HEK293 (cell line): ENCODE data around the gene MBNL2.
A peak's percentile ranks its signal among the peaks of the same experiment; 100 is the strongest.

ENCODE experiments used
- HOXA7 ChIP-seq: sonication (generic); formaldehyde crosslinking; IDR thresholded peaks from 2 replicates; pipeline ENCODE4 v1.8.1; 2022; ENCODE audit warnings: missing genetic modification reagents, borderline replicate concordance
- KLF9 ChIP-seq: fragments of 450-650 bp; formaldehyde crosslinking; IDR thresholded peaks from 2 replicates; pipeline ENCODE4 v1.5.1; 2016; ENCODE audit warnings: missing biosample characterization, missing genetic modification characterization, low read depth
- MYNN ChIP-seq: fragments of 450-650 bp; formaldehyde crosslinking; IDR thresholded peaks from 2 replicates; pipeline ENCODE4 v1.5.1; 2016; ENCODE audit warnings: missing biosample characterization, missing genetic modification characterization, borderline replicate concordance
- OVOL3 ChIP-seq: fragments of 450-650 bp; formaldehyde crosslinking; IDR thresholded peaks from 2 replicates; pipeline ENCODE4 v1.5.1; 2016; ENCODE audit warnings: missing biosample characterization, missing genetic modification characterization
- PBX3 ChIP-seq: sonication (generic); formaldehyde crosslinking; IDR thresholded peaks from 2 replicates; pipeline ENCODE4 v1.8.1; 2022; ENCODE audit warnings: mild to moderate bottlenecking, moderate library complexity, missing genetic modification reagents
- PRDM1 ChIP-seq: fragments of 450-650 bp; formaldehyde crosslinking; IDR thresholded peaks from 2 replicates; pipeline ENCODE4; 2016; ENCODE audit warnings: missing biosample characterization, missing genetic modification characterization
- PRDM10 ChIP-seq: fragments of 450-650 bp; formaldehyde crosslinking; IDR thresholded peaks from 2 replicates; pipeline ENCODE4 v1.5.1; 2016; ENCODE audit warnings: missing biosample characterization, missing genetic modification characterization
- SETDB1 ChIP-seq: IDR thresholded peaks from one replicate; pipeline ENCODE4 v1.6.1; 2017; ENCODE audit warnings: mild to moderate bottlenecking, low read length, moderate library complexity, mixed read lengths; ENCODE audit not compliant: insufficient read length
- ZBTB17 ChIP-seq: fragments of 450-650 bp; formaldehyde crosslinking; IDR thresholded peaks from 2 replicates; pipeline ENCODE4 v1.5.1; 2016; ENCODE audit warnings: missing biosample characterization, missing genetic modification characterization
- ZBTB49 ChIP-seq: fragments of 450-650 bp; formaldehyde crosslinking; IDR thresholded peaks from 2 replicates; pipeline ENCODE4 v1.5.1; 2016; ENCODE audit warnings: missing biosample characterization, missing genetic modification characterization, low read depth
- ZFP69B ChIP-seq: fragments of 450-650 bp; formaldehyde crosslinking; IDR thresholded peaks from 2 replicates; pipeline ENCODE4 v1.5.1; 2016; ENCODE audit warnings: missing biosample characterization, missing genetic modification characterization
- ZNF121 ChIP-seq: fragments of 450-650 bp; formaldehyde crosslinking; IDR thresholded peaks from 2 replicates; pipeline ENCODE4 v1.5.1; 2016; ENCODE audit warnings: missing biosample characterization, missing genetic modification characterization
- ZNF138 ChIP-seq: fragments of 450-650 bp; formaldehyde crosslinking; IDR thresholded peaks from 2 replicates; pipeline ENCODE4 v1.5.1; 2016; ENCODE audit warnings: missing biosample characterization, missing genetic modification characterization, borderline replicate concordance
- ZNF221 ChIP-seq: fragments of 450-650 bp; formaldehyde crosslinking; IDR thresholded peaks from 2 replicates; pipeline ENCODE4 v1.5.1; 2017; ENCODE audit warnings: missing biosample characterization, missing genetic modification characterization, borderline replicate concordance
- ZNF324 ChIP-seq: fragments of 450-650 bp; formaldehyde crosslinking; IDR thresholded peaks from 2 replicates; pipeline ENCODE4 v1.5.1; 2016; ENCODE audit warnings: missing biosample characterization, missing genetic modification characterization
- ZNF341 ChIP-seq: fragments of 450-650 bp; formaldehyde crosslinking; IDR thresholded peaks from 2 replicates; pipeline ENCODE4; 2016; ENCODE audit warnings: low read depth, missing biosample characterization, missing genetic modification characterization
- ZNF404 ChIP-seq: fragments of 450-650 bp; formaldehyde crosslinking; IDR thresholded peaks from 2 replicates; pipeline ENCODE4 v1.5.1; 2017; ENCODE audit warnings: missing biosample characterization, missing genetic modification characterization
- ZNF473 ChIP-seq: fragments of 450-650 bp; formaldehyde crosslinking; IDR thresholded peaks from 2 replicates; pipeline ENCODE4 v1.5.1; 2017; ENCODE audit warnings: missing biosample characterization, missing genetic modification characterization
- ZNF549 ChIP-seq: fragments of 450-650 bp; IDR thresholded peaks from 2 replicates; pipeline ENCODE4 v1.5.1; 2018; ENCODE audit warnings: missing biosample characterization, missing genetic modification characterization, mild to moderate bottlenecking, inconsistent platforms, moderate library complexity
- ZNF555 ChIP-seq: fragments of 450-650 bp; formaldehyde crosslinking; conservative IDR thresholded peaks from 2 replicates; pipeline ENCODE4 v1.5.1; 2017; ENCODE audit warnings: missing biosample characterization, mild to moderate bottlenecking, missing genetic modification characterization, inconsistent platforms
- ZNF623 ChIP-seq: fragments of 450-650 bp; formaldehyde crosslinking; IDR thresholded peaks from 2 replicates; pipeline ENCODE4 v1.5.1; 2016; ENCODE audit warnings: missing biosample characterization, missing genetic modification characterization
- ZNF747 ChIP-seq: fragments of 450-650 bp; formaldehyde crosslinking; IDR thresholded peaks from 2 replicates; pipeline ENCODE4 v1.5.1; 2016; ENCODE audit warnings: missing biosample characterization, missing genetic modification characterization
- ZNF76 ChIP-seq: fragments of 450-650 bp; formaldehyde crosslinking; IDR thresholded peaks from 2 replicates; pipeline ENCODE4; 2016; ENCODE audit warnings: low read depth, missing biosample characterization, missing genetic modification characterization, borderline replicate concordance
- TF ChIP-seq, protein P1 (sequence below): fragments of 450-650 bp; formaldehyde crosslinking; IDR thresholded peaks from 2 replicates; pipeline ENCODE4 v1.5.1; 2016; ENCODE audit warnings: missing biosample characterization, missing genetic modification characterization
- TF ChIP-seq, protein P2 (sequence below): fragments of 450-650 bp; formaldehyde crosslinking; IDR thresholded peaks from 2 replicates; pipeline ENCODE4 v1.5.1; 2016; ENCODE audit warnings: missing biosample characterization, missing genetic modification characterization
- TF ChIP-seq, protein P3 (sequence below): fragments of 450-650 bp; formaldehyde crosslinking; conservative IDR thresholded peaks from 2 replicates; pipeline ENCODE4 v1.5.1; 2016; ENCODE audit warnings: low read depth, missing biosample characterization, missing genetic modification characterization

MBNL2 gene

GRCh38 chr13:97432917-97433726, 211.0 kb downstream of the MBNL2 start (continued):
- no peak for TF ChIP-seq ZBTB49
- TF ChIP-seq PRDM10 (tag by site-specific recombination) = 0 out of 2 replicates have a peak, but pooled peaks have one; percentile 7
- TF ChIP-seq, protein P1, sequence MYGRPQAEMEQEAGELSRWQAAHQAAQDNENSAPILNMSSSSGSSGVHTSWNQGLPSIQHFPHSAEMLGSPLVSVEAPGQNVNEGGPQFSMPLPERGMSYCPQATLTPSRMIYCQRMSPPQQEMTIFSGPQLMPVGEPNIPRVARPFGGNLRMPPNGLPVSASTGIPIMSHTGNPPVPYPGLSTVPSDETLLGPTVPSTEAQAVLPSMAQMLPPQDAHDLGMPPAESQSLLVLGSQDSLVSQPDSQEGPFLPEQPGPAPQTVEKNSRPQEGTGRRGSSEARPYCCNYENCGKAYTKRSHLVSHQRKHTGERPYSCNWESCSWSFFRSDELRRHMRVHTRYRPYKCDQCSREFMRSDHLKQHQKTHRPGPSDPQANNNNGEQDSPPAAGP (tag by site-specific recombination) = no peak; the same call in 1 of the 2 replicates
- peak; percentile 76 for TF ChIP-seq ZBTB17 (tag by site-specific recombination)
- peak; percentile 94 for TF ChIP-seq KLF9 (tag by site-specific recombination)
- no peak for TF ChIP-seq ZFP69B (tag by site-specific recombination)
- TF ChIP-seq ZNF473 = no peak
- no peak for TF ChIP-seq ZNF623
- no peak for TF ChIP-seq MYNN
- TF ChIP-seq, protein P2, sequence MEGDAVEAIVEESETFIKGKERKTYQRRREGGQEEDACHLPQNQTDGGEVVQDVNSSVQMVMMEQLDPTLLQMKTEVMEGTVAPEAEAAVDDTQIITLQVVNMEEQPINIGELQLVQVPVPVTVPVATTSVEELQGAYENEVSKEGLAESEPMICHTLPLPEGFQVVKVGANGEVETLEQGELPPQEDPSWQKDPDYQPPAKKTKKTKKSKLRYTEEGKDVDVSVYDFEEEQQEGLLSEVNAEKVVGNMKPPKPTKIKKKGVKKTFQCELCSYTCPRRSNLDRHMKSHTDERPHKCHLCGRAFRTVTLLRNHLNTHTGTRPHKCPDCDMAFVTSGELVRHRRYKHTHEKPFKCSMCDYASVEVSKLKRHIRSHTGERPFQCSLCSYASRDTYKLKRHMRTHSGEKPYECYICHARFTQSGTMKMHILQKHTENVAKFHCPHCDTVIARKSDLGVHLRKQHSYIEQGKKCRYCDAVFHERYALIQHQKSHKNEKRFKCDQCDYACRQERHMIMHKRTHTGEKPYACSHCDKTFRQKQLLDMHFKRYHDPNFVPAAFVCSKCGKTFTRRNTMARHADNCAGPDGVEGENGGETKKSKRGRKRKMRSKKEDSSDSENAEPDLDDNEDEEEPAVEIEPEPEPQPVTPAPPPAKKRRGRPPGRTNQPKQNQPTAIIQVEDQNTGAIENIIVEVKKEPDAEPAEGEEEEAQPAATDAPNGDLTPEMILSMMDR (tag by site-specific recombination) = no peak
- peak; percentile 88 for TF ChIP-seq SETDB1
- TF ChIP-seq, protein P3, sequence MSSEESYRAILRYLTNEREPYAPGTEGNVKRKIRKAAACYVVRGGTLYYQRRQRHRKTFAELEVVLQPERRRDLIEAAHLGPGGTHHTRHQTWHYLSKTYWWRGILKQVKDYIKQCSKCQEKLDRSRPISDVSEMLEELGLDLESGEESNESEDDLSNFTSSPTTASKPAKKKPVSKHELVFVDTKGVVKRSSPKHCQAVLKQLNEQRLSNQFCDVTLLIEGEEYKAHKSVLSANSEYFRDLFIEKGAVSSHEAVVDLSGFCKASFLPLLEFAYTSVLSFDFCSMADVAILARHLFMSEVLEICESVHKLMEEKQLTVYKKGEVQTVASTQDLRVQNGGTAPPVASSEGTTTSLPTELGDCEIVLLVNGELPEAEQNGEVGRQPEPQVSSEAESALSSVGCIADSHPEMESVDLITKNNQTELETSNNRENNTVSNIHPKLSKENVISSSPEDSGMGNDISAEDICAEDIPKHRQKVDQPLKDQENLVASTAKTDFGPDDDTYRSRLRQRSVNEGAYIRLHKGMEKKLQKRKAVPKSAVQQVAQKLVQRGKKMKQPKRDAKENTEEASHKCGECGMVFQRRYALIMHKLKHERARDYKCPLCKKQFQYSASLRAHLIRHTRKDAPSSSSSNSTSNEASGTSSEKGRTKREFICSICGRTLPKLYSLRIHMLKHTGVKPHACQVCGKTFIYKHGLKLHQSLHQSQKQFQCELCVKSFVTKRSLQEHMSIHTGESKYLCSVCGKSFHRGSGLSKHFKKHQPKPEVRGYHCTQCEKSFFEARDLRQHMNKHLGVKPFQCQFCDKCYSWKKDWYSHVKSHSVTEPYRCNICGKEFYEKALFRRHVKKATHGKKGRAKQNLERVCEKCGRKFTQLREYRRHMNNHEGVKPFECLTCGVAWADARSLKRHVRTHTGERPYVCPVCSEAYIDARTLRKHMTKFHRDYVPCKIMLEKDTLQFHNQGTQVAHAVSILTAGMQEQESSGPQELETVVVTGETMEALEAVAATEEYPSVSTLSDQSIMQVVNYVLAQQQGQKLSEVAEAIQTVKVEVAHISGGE (tag by site-specific recombination) = no peak
- TF ChIP-seq ZNF324 (tag by site-specific recombination) = peak; percentile 52
- TF ChIP-seq ZNF221 (tag by site-specific recombination) = no peak
- TF ChIP-seq ZNF341 (tag by site-specific recombination) = peak; percentile 89
- TF ChIP-seq ZNF76 = peak; percentile 66; the same call in 1 of the 2 replicates
- no peak for TF ChIP-seq ZNF747 (tag by site-specific recombination)
- TF ChIP-seq ZNF404 = no peak
- no peak for TF ChIP-seq ZNF121
- no peak for TF ChIP-seq PRDM1 (tag by site-specific recombination)
- TF ChIP-seq OVOL3 (tag by site-specific recombination) = no peak
- no peak for TF ChIP-seq ZNF549 (tag by site-specific recombination)
- TF ChIP-seq HOXA7 (CRISPR knock-in tag) = no peak
- no peak for TF ChIP-seq PBX3
- no peak for TF ChIP-seq ZNF555
- TF ChIP-seq ZNF138 (tag by site-specific recombination) = no peak
